K562 (cell line): Measurements from ENCODE around the gene BANK1. TPM values are rescaled to one million over a fixed set of nuclear protein-coding genes. Genes with fewer than 3 reads are reported as not detected.

Experiments
- ATAC-seq: fragments of 200-7000 bp; cut with Tn5 transposase; 3 replicates; pipeline ENCODE4 v1.9.1; 2020; ENCODE audit warnings: moderate library complexity
- BruUV-seq: library from RNA; stranded (reverse); fragments of 400-500 nt; replicated peaks from 2 replicates; lab custom pipeline; 2021; lab: Mats Ljungman, UMichigan
- CTCF ChIA-PET: fragments of 300-600 bp; formaldehyde crosslinking; extraction: SDS; loops from one replicate; lab custom pipeline; 2021; ENCODE audit warnings: low intra/inter-chr PET ratio; lab: Yijun Ruan, JAX
- POLR2A ChIA-PET: fragments of 300-600, 350-650 bp; sonication (Branson Sonifier 250); formaldehyde crosslinking; extraction: SDS; loops from one replicate; lab custom pipeline; 2021; ENCODE audit warnings: antibody characterized with exemption, inconsistent platforms; lab: Yijun Ruan, JAX
- DNase-seq, 4 experiments: peaks; one replicate each; pipeline versions ENCODE4 v3.0.0 to v3.0.0-alpha.2; 2011 to 2018; ENCODE audit warnings: low spot score in 3 of 4, mixed read lengths in 3 of 4; ENCODE audit errors: extremely low read depth in 1 of 4
- FAIRE-seq: peaks from 2 replicates; lab custom pipeline; 2011; peaks lifted over from hg19 to GRCh38; lab: Jason Lieb, UNC
- H2AFZ ChIP-seq: 2 replicates; pipeline ENCODE4 v1.6.0; 2011; ENCODE audit warnings: low read depth, low read length, control low read depth, inconsistent platforms
- H3K27ac ChIP-seq: fragments of 200-600 bp; 3 replicates; pipeline ENCODE4 v1.8.0; 2011; ENCODE audit warnings: low read depth, mild to moderate bottlenecking, control low read depth, inconsistent platforms, low read length, moderate library complexity, mixed read lengths; ENCODE audit errors: extremely low read depth
- H3K27me3 ChIP-seq, 2 experiments: fragments of 300-600 bp in 1 of 2; 2 replicates in 1 of 2; 3 replicates in 1 of 2; pipeline versions ENCODE4 v1.6.0 to v1.8.0; 2011; ENCODE audit warnings: inconsistent platforms in 2 of 2, low read length in 2 of 2, mild to moderate bottlenecking in 1 of 2, mixed read lengths in 1 of 2, moderate library complexity in 1 of 2; ENCODE audit not compliant: control insufficient read depth in 2 of 2, insufficient read depth in 2 of 2
- H3K36me3 ChIP-seq: fragments of 300-600 bp; 3 replicates; pipeline ENCODE4 v1.8.0; 2011; ENCODE audit warnings: mild to moderate bottlenecking, low read length, inconsistent platforms; ENCODE audit not compliant: control insufficient read depth, insufficient read depth
- H3K4me1 ChIP-seq, 2 experiments: fragments of 200-600 bp in 1 of 2; replicated peaks in 1 of 2; 2 replicates in 1 of 2; 3 replicates in 1 of 2; pipeline versions ENCODE4 v1.5.1 to v1.8.0; 2011; ENCODE audit warnings: inconsistent platforms in 2 of 2, low read length in 2 of 2, mild to moderate bottlenecking in 1 of 2, mixed read lengths in 1 of 2, moderate library complexity in 1 of 2; ENCODE audit not compliant: control insufficient read depth in 2 of 2, insufficient read depth in 2 of 2
- H3K4me2 ChIP-seq: 2 replicates; pipeline ENCODE4 v1.6.1; 2011; ENCODE audit warnings: low read length, control low read depth, inconsistent platforms, mixed read lengths; ENCODE audit not compliant: insufficient read depth
- H3K4me3 ChIP-seq: fragments of 200-600 bp; sonication (generic), shearing (Covaris generic); 2 replicates; pipeline ENCODE4 v1.5.1; 2016; ENCODE audit warnings: control low read depth, inconsistent platforms
- H3K79me2 ChIP-seq: fragments of 200-600 bp; 3 replicates; pipeline ENCODE4 v1.8.0; 2011; ENCODE audit warnings: low read length, inconsistent platforms; ENCODE audit not compliant: control insufficient read depth, insufficient read depth
- H3K9ac ChIP-seq, 2 experiments: 2 replicates each; pipeline versions ENCODE4 v1.6.0 to v1.6.1; 2011; ENCODE audit warnings: low read depth in 2 of 2, low read length in 2 of 2, control low read depth in 1 of 2, inconsistent platforms in 1 of 2, mild to moderate bottlenecking in 1 of 2, mixed read lengths in 1 of 2; ENCODE audit not compliant: insufficient read depth in 1 of 2
- H3K9me1 ChIP-seq: one replicate; pipeline ENCODE4 v1.6.0; 2011; ENCODE audit warnings: inconsistent platforms, mild to moderate bottlenecking, low read length, moderate library complexity; ENCODE audit not compliant: control insufficient read depth, insufficient read depth
- H3K9me3 ChIP-seq: replicated peaks from 2 replicates; pipeline ENCODE4 v1.5.1; 2011; ENCODE audit warnings: low read depth, low read length, inconsistent platforms; ENCODE audit not compliant: control insufficient read depth, insufficient read depth
- H4K20me1 ChIP-seq: replicated peaks from 2 replicates; pipeline ENCODE4 v1.6.1; 2011; ENCODE audit warnings: low read length, inconsistent platforms, mixed read lengths; ENCODE audit not compliant: control insufficient read depth, insufficient read depth
- BHLHE40 ChIP-seq: IDR thresholded peaks from 2 replicates; pipeline ENCODE4 v1.6.1; 2011; ENCODE audit warnings: low read length, improper control_type of control experiment
- CBFA2T3 ChIP-seq: fragments of 450-650 bp; IDR thresholded peaks from 2 replicates; pipeline ENCODE4 v1.6.1; 2017
- FOXK2 ChIP-seq, 2 experiments: fragments of 450-650 bp; IDR thresholded peaks in 1 of 2; conservative IDR thresholded peaks in 1 of 2; 2 replicates each; pipeline ENCODE4 v1.6.1; 2016; ENCODE audit warnings: low read depth in 2 of 2, mild to moderate bottlenecking in 1 of 2
- ILK ChIP-seq: fragments of 450-650 bp; IDR thresholded peaks from 2 replicates; pipeline ENCODE4 v1.6.1; 2016; ENCODE audit warnings: missing genetic modification characterization, low read depth, mild to moderate bottlenecking, missing compliant biosample characterization, moderate library complexity, borderline replicate concordance
- MAFF ChIP-seq: IDR thresholded peaks from 2 replicates; pipeline ENCODE4 v1.6.1; 2012; ENCODE audit warnings: low read length, improper control_type of control experiment
- MAFK ChIP-seq: IDR thresholded peaks from 2 replicates; pipeline ENCODE4 v1.6.1; 2011; ENCODE audit warnings: low read length, improper control_type of control experiment
- MTA1 ChIP-seq: fragments of 450-650 bp; IDR thresholded peaks from 2 replicates; pipeline ENCODE4 v1.6.1; 2017; ENCODE audit warnings: borderline replicate concordance
- NR4A1 ChIP-seq, 2 experiments: fragments of 250-450 bp in 1 of 2; fragments of 450-650 bp in 1 of 2; sonication (Bioruptor Pico) in 1 of 2; IDR thresholded peaks; 2 replicates each; pipeline versions ENCODE4 v1.4.0 to v1.6.1; 2016 to 2020; ENCODE audit warnings: mild to moderate bottlenecking in 2 of 2, missing compliant biosample characterization in 1 of 2, missing genetic modification characterization in 1 of 2, moderate library complexity in 1 of 2
- TFAP4 ChIP-seq: sonication (generic); formaldehyde crosslinking; IDR thresholded peaks from 2 replicates; pipeline ENCODE4 v1.8.0; 2022; ENCODE audit warnings: missing genetic modification reagents, mild to moderate bottlenecking, moderate library complexity, borderline replicate concordance
- ZC3H11A ChIP-seq: IDR thresholded peaks from 2 replicates; pipeline ENCODE4 v1.6.1; 2012; ENCODE audit warnings: low read depth, low read length, improper control_type of control experiment
- ZNF124 ChIP-seq: sonication (generic); formaldehyde crosslinking; IDR thresholded peaks from 2 replicates; pipeline ENCODE4 v1.8.1; 2022; ENCODE audit warnings: missing genetic modification reagents
- ZNF24 ChIP-seq: fragments of 450-650 bp; IDR thresholded peaks from 2 replicates; pipeline ENCODE4 v1.6.1; 2016
- ZNF408 ChIP-seq: fragments of 250-450 bp; sonication (Bioruptor Pico); IDR thresholded peaks from 2 replicates; pipeline ENCODE4 v1.4.0; 2020; ENCODE audit warnings: low read depth, mild to moderate bottlenecking, moderate library complexity
- ZNF518B ChIP-seq: fragments of 250-450 bp; sonication (Bioruptor Pico); IDR thresholded peaks from 2 replicates; pipeline ENCODE4 v1.5.0; 2021; ENCODE audit warnings: mild to moderate bottlenecking, moderate library complexity
- ZNF592 ChIP-seq: fragments of 450-650 bp; IDR thresholded peaks from 2 replicates; pipeline ENCODE4 v1.6.1; 2017; ENCODE audit warnings: antibody characterized with exemption, mild to moderate bottlenecking
- WGBS: fragments of 100-300 bp; shearing (Covaris generic); methylation state at CpG from one replicate; pipeline ENCODE4 v1.1.6; 2016; ENCODE audit warnings: low coverage, mixed read lengths; ENCODE audit not compliant: insufficient coverage; ENCODE audit errors: missing lambda C conversion rate; 5-methylcytosine and 5-hydroxymethylcytosine counted together
- in situ Hi-C: fragments of 300-500 bp; cut with MboI; formaldehyde crosslinking; loops from 4 replicates; pipeline ENCODE4 v1.15.0; 2018; ENCODE audit warnings: inconsistent platforms, mixed read lengths
- intact Hi-C: fragments of 100-400 bp; cut with micrococcal nuclease; formaldehyde crosslinking; loops from 2 replicates; pipeline ENCODE4 v1.14.2; 2022
- polyA plus RNA-seq, 8 experiments: library from polyadenylated mRNA; depleted of rRNA in 4 of 8; stranded (reverse) in 5 of 8; unstranded in 3 of 8; fragments of >200 nt; fragmentation: Nextera tagmentation in 2 of 8; fragmentation: Illumina TruSeq in 1 of 8; extraction: Ambion mirVana in 2 of 8; extraction: Trizol in 1 of 8; gene quantifications; 2 replicates each; pipeline versions ENCODE4 v1.2.1 to v1.2.3, GENCODE V29; 2011 to 2014; ENCODE audit warnings: inconsistent platforms in 1 of 8, missing spikeins in 1 of 8
- total RNA-seq, 7 experiments: library from RNA; depleted of rRNA in 6 of 7; stranded (reverse); fragments of >200 nt in 6 of 7; fragmentation: Illumina TruSeq in 2 of 7; extraction: Trizol in 2 of 7; gene quantifications; 2 replicates each; pipeline versions ENCODE4 v1.2.1 to v1.2.3, GENCODE V29; 2011 to 2021; ENCODE audit warnings: low replicate concordance in 1 of 7

Gene BANK1
- total and polyA plus RNA-seq, 9 of the 15 experiments (the other 6 are each of a cell fraction or from before 2014, with no cell fraction given) = not detected

- in situ Hi-C loops = no loop called here
- no peaks in the 10 kb centered on the region for H3K79me2 ChIP-seq
- H3K4me2 ChIP-seq = no peak overlapping the region
- H3K9ac ChIP-seq = no peak overlapping the region
- no peaks in the 10 kb centered on the region for H3K36me3 ChIP-seq
- ChIA-PET POLR2A (no interaction called here), CTCF (no interaction called here)
- WGBS = 3% methylated on average over 6 of the region's 6 CpGs
- FAIRE-seq (no peak), DNase-seq (no peak), ATAC-seq (no peak)
- no peak overlapping the region for H3K4me3 ChIP-seq
- H2AFZ ChIP-seq = no peak overlapping the region
- intact Hi-C loops = no loop called here
- H3K27ac ChIP-seq = no peak overlapping the region
- no TSS peak for BruUV-seq
- no peaks in the 10 kb centered on the region for H3K27me3 ChIP-seq
- no peaks in the 10 kb centered on the region for H3K9me1 ChIP-seq
- no peaks in the 10 kb centered on the region for H4K20me1 ChIP-seq
- H3K9me3 ChIP-seq = no peaks in the 10 kb centered on the region
- no peaks in the 10 kb centered on the region for H3K4me1 ChIP-seq
- no peak for TF ChIP-seq ZNF24
- no peak for TF ChIP-seq BHLHE40
- no peak for TF ChIP-seq MAFF
- no peak for TF ChIP-seq MAFK
- no peak for TF ChIP-seq ZNF124 (CRISPR knock-in tag)
- TF ChIP-seq ILK (tag) = no peak
- no peak for TF ChIP-seq CBFA2T3
- no peak for TF ChIP-seq TFAP4 (CRISPR knock-in tag)
- no peak for TF ChIP-seq ZNF592
- TF ChIP-seq MTA1 = no peak
- TF ChIP-seq NR4A1 (CRISPR knock-in tag; IDR thresholded peaks at IDR 0.05) = no peak
- TF ChIP-seq NR4A1 (tag; IDR thresholded peaks at IDR 0.05) = no peak
- no peak for TF ChIP-seq ZNF408
- no peak for TF ChIP-seq FOXK2 (conservative IDR thresholded peaks at IDR 0.05 in 1 of 2, IDR thresholded peaks at IDR 0.05 in 1 of 2; ENCODE audit: low read depth in 2 of 2)
- no peak for TF ChIP-seq ZC3H11A
- no peak for TF ChIP-seq ZNF518B (CRISPR knock-in tag)
These were observed 180.1 kb downstream of the BANK1 start for GRCh38 chr4:101970547-101971155.
